Measurements from ENCODE around the gene ITLN1. TPM values are rescaled to one million over a fixed set of nuclear protein-coding genes. Genes with fewer than 3 reads are reported as not detected.
"Not testable (repeated sequence)": the region's sequence is repeated elsewhere in the genome, so short reads cannot be mapped to it uniquely, and the experiment has no call there.

ITLN1 gene
- polyA plus RNA-seq (2011; rRNA removed), result not detected in 2 replicates
- not detected in 2 replicates for polyA minus RNA-seq (2011; rRNA and poly(A)+ RNA removed)

GRCh38 chr1:160885042-160885441, at the start of gene ITLN1:
TSS of gene ITLN1 (minus strand) at chr1:160885180. CDS start at chr1:160884877, 303 bp downstream.
- TF ChIP-seq CTCF (IDR thresholded peaks at IDR 0.05; ENCODE audit: insufficient read depth, low read depth, low read length), result no peak
- Histone ChIP-seq H3K36me3 (ENCODE audit: control insufficient read depth, insufficient read depth, low read length) (no peaks in the 10 kb centered on the region), H3K27me3 (ENCODE audit: control insufficient read depth, insufficient read depth, low read length) (no peaks in the 10 kb centered on the region), H3K4me3 (ENCODE audit: low read depth, low read length) (no peak within 1 kb of the TSS)
- ChIA-PET CTCF (interaction anchor here (1.0 kb wide), 1 partner anchor 11 kb away, joined by 3 read pairs; no protein-coding TSS in a partner anchor), POLR2A (no interaction called here)
- no peak for DNase-seq (ENCODE audit: low read depth)

GRCh38 chr1:160933305-160933704, 48.3 kb upstream of the ITLN1 start:
- H3K27me3 ChIP-seq (ENCODE audit: control insufficient read depth, insufficient read depth, low read length); DNase-seq (ENCODE audit: low read depth); CTCF ChIA-PET; H3K36me3 ChIP-seq (ENCODE audit: control insufficient read depth, insufficient read depth, low read length); H3K4me3 ChIP-seq (ENCODE audit: low read depth, low read length); POLR2A ChIA-PET: not testable (repeated sequence)

GRCh38 chr1:160925652-160926244, 40.8 kb upstream of the ITLN1 start:
- H3K36me3 ChIP-seq (ENCODE audit: control insufficient read depth, insufficient read depth, low read length), result no peaks in the 10 kb centered on the region
- ChIA-PET POLR2A (no interaction called here), CTCF (interaction anchor here (0.6 to 0.9 kb wide), 2 partner anchors 17 to 685 kb away, joined by 3 read pairs; no protein-coding TSS in a partner anchor)
- no peaks in the 10 kb centered on the region for H3K27me3 ChIP-seq (ENCODE audit: control insufficient read depth, insufficient read depth, low read length)
- no peak for TF ChIP-seq CTCF (IDR thresholded peaks at IDR 0.05; ENCODE audit: insufficient read depth, low read depth, low read length)
- DNase-seq (ENCODE audit: low read depth), result no peak
- H3K4me3 ChIP-seq (ENCODE audit: low read depth, low read length), result no peak overlapping the region

GRCh38 chr1:160924791-160925651, 40.0 kb upstream of the ITLN1 start:
- no peak for DNase-seq (ENCODE audit: low read depth)
- no peaks in the 10 kb centered on the region for H3K27me3 ChIP-seq (ENCODE audit: control insufficient read depth, insufficient read depth, low read length)
- no peaks in the 10 kb centered on the region for H3K36me3 ChIP-seq (ENCODE audit: control insufficient read depth, insufficient read depth, low read length)
- CTCF ChIA-PET, result no interaction called here
- no peak overlapping the region for H3K4me3 ChIP-seq (ENCODE audit: low read depth, low read length)
- TF ChIP-seq CTCF (IDR thresholded peaks at IDR 0.05; ENCODE audit: insufficient read depth, low read depth, low read length), result no peak
- POLR2A ChIA-PET, result no interaction called here

- POLR2A ChIA-PET, result no interaction called here
- CTCF ChIA-PET, result no interaction called here
- no peak for DNase-seq (ENCODE audit: low read depth)
- Histone ChIP-seq H3K27me3 (ENCODE audit: control insufficient read depth, insufficient read depth, low read length) (no peaks in the 10 kb centered on the region), H3K36me3 (ENCODE audit: control insufficient read depth, insufficient read depth, low read length) (no peaks in the 10 kb centered on the region), H3K4me3 (ENCODE audit: low read depth, low read length) (no peak overlapping the region)
- no peak for TF ChIP-seq CTCF (IDR thresholded peaks at IDR 0.05; ENCODE audit: insufficient read depth, low read depth, low read length)
Measured at GRCh38 chr1:160916666-160917065, 31.7 kb upstream of the ITLN1 start.

- DNase-seq (ENCODE audit: low read depth); H3K36me3 ChIP-seq (ENCODE audit: control insufficient read depth, insufficient read depth, low read length); H3K4me3 ChIP-seq (ENCODE audit: low read depth, low read length); H3K27me3 ChIP-seq (ENCODE audit: control insufficient read depth, insufficient read depth, low read length); POLR2A ChIA-PET; CTCF ChIA-PET: not testable (repeated sequence)
Measured at GRCh38 chr1:160913229-160913628, 28.2 kb upstream of the ITLN1 start.

Data from BJ (cell line).